Hepatocyte (in vitro differentiated cells): ENCODE measurements around the gene TBC1D25.

ENCODE experiments used
- CTCF ChIP-seq: fragments of 200-600 bp; sonication (generic); IDR thresholded peaks from 2 replicates; pipeline ENCODE4 v1.5.1; 2016; ENCODE audit warnings: antibody characterized with exemption, mild to moderate bottlenecking; ENCODE audit not compliant: poor library complexity
- EZH2 ChIP-seq: fragments of 200-600 bp; sonication (generic); IDR thresholded peaks from 2 replicates; pipeline ENCODE4 v1.6.1; 2016; ENCODE audit warnings: antibody characterized with exemption, mild to moderate bottlenecking, borderline replicate concordance

- TF ChIP-seq CTCF, result no peak
- TF ChIP-seq EZH2, result no peak
These were observed 34.3 kb downstream of the TBC1D25 start for GRCh38 chrX:48573690-48574269.
